ENCODE measurements around the gene TBX1. TPM values are rescaled to one million over a fixed set of nuclear protein-coding genes. Genes with fewer than 3 reads are reported as not detected.

TBX1 gene
- total RNA-seq, 1 donor: not detected

- no peaks in the 10 kb centered on the region for H3K79me2 ChIP-seq (ENCODE audit: insufficient read depth, low read length)
- no peaks in the 10 kb centered on the region for H3K36me3 ChIP-seq (ENCODE audit: insufficient read depth, low read length)
- no peak for TF ChIP-seq CTCF (IDR thresholded peaks at IDR 0.05; ENCODE audit: extremely low read depth, low read depth, low read length)
- no peak overlapping the region for H2AFZ ChIP-seq (ENCODE audit: low read length)
- H3K4me2 ChIP-seq (ENCODE audit: insufficient read depth, low read length): no peak overlapping the region
- no peak overlapping the region for H3K27ac ChIP-seq (ENCODE audit: low read depth, low read length)
- no peak overlapping the region for H3K4me3 ChIP-seq (ENCODE audit: insufficient read depth, low read length)
- H3K4me1 ChIP-seq (ENCODE audit: insufficient read depth, low read length): no peaks in the 10 kb centered on the region
- no peaks in the 10 kb centered on the region for H4K20me1 ChIP-seq (ENCODE audit: insufficient read depth, low read length)
- DNase-seq (ENCODE audit: insufficient read length, low spot score, missing footprints): no peak
- H3K27me3 ChIP-seq (ENCODE audit: insufficient read depth, low read length): no peaks in the 10 kb centered on the region
- no peaks in the 10 kb centered on the region for H3K9me3 ChIP-seq (ENCODE audit: low read depth, low read length)
Observed at GRCh38 chr22:19742160-19743066, 18.2 kb upstream of the TBX1 start.

DNA sequence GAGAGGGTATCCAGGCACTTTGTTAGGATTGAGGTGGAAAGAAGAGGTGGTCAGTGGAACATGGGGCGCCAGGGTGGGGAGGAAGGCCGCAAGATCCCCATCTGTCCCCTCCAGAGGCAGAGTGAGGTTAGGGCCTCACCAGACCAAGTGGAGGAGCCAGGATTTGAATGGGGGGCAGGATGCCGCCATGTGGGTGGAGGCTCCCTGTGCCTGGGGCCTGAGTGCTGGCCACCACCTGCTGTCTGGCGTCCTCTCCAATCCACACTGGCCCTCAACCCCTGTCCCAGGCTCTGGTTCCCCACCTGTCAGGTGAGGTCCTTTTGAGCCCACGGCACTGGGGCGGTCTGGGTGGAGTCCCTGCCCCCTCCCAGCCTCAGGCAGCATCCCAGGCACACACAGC, 17.5 kb upstream of the TBX1 start:
- Histone ChIP-seq H3K4me1 (ENCODE audit: insufficient read depth, low read length) (no peaks in the 10 kb centered on the region), H2AFZ (ENCODE audit: low read length) (no peak overlapping the region), H3K9me3 (ENCODE audit: low read depth, low read length) (no peaks in the 10 kb centered on the region), H4K20me1 (ENCODE audit: insufficient read depth, low read length) (no peaks in the 10 kb centered on the region), H3K4me3 (ENCODE audit: insufficient read depth, low read length) (no peak overlapping the region), H3K4me2 (ENCODE audit: insufficient read depth, low read length) (no peak overlapping the region), H3K36me3 (ENCODE audit: insufficient read depth, low read length) (no peaks in the 10 kb centered on the region), H3K27ac (ENCODE audit: low read depth, low read length) (no peak overlapping the region), H3K27me3 (ENCODE audit: insufficient read depth, low read length) (no peaks in the 10 kb centered on the region), H3K79me2 (ENCODE audit: insufficient read depth, low read length) (no peaks in the 10 kb centered on the region)
- no peak for DNase-seq (ENCODE audit: insufficient read length, low spot score, missing footprints)
- no peak for TF ChIP-seq CTCF (IDR thresholded peaks at IDR 0.05; ENCODE audit: extremely low read depth, low read depth, low read length)

- Histone ChIP-seq H4K20me1 (ENCODE audit: insufficient read depth, low read length) (no peaks in the 10 kb centered on the region), H3K79me2 (ENCODE audit: insufficient read depth, low read length) (no peaks in the 10 kb centered on the region), H3K9me3 (ENCODE audit: low read depth, low read length) (no peaks in the 10 kb centered on the region), H3K36me3 (ENCODE audit: insufficient read depth, low read length) (no peaks in the 10 kb centered on the region), H3K27ac (ENCODE audit: low read depth, low read length) (no peak overlapping the region), H3K4me1 (ENCODE audit: insufficient read depth, low read length) (no peaks in the 10 kb centered on the region), H3K4me2 (ENCODE audit: insufficient read depth, low read length) (no peak overlapping the region), H2AFZ (ENCODE audit: low read length) (no peak overlapping the region), H3K27me3 (ENCODE audit: insufficient read depth, low read length) (no peaks in the 10 kb centered on the region), H3K4me3 (ENCODE audit: insufficient read depth, low read length) (no peak overlapping the region)
- no peak for TF ChIP-seq CTCF (IDR thresholded peaks at IDR 0.05; ENCODE audit: extremely low read depth, low read depth, low read length)
- no peak for DNase-seq (ENCODE audit: insufficient read length, low spot score, missing footprints)
Observed at GRCh38 chr22:19743651-19744050, 16.9 kb upstream of the TBX1 start.

DNA sequence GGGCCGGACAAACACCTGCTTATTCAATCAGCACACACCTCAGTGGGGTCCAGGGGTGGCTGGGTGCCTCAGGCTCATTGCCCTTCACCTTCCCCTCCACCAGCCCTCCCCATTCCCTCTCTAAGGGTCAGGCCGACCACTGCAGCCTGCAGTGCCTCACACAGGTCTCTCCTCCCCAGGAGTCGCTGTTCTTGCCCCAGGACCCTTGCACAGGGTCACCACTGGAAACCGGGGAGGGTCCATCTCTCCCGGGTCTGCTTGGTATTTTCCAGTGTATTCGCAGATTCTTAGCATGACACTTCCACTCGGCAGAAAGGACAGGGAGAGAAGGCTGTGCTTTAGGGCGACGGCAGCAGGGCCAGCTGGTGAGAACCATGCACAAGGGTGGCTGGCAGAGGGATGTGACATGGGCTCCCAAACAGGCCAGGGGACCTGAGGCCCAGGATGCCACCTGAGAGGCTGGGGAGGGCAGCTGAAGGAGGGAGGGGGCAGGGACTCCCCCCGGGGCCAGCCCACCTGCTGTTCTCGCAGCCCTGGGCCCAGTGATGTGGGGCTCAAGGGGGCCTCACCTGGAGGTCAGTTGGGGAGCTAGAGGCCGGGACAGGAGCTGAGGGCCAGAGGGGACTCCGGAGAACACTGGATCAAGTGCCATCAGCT, 16.1 kb upstream of the TBX1 start:
- no peaks in the 10 kb centered on the region for H3K36me3 ChIP-seq (ENCODE audit: insufficient read depth, low read length)
- no peak overlapping the region for H3K4me3 ChIP-seq (ENCODE audit: insufficient read depth, low read length)
- H4K20me1 ChIP-seq (ENCODE audit: insufficient read depth, low read length): no peaks in the 10 kb centered on the region
- TF ChIP-seq CTCF (IDR thresholded peaks at IDR 0.05; ENCODE audit: extremely low read depth, low read depth, low read length): no peak
- H3K27me3 ChIP-seq (ENCODE audit: insufficient read depth, low read length): no peaks in the 10 kb centered on the region
- H3K27ac ChIP-seq (ENCODE audit: low read depth, low read length): no peak overlapping the region
- H3K4me2 ChIP-seq (ENCODE audit: insufficient read depth, low read length): no peak overlapping the region
- H3K9me3 ChIP-seq (ENCODE audit: low read depth, low read length): no peaks in the 10 kb centered on the region
- no peaks in the 10 kb centered on the region for H3K4me1 ChIP-seq (ENCODE audit: insufficient read depth, low read length)
- DNase-seq (ENCODE audit: insufficient read length, low spot score, missing footprints): no peak
- no peaks in the 10 kb centered on the region for H3K79me2 ChIP-seq (ENCODE audit: insufficient read depth, low read length)
- no peak overlapping the region for H2AFZ ChIP-seq (ENCODE audit: low read length)
